H9 (cell line): Measurements from ENCODE around the gene AK8. TPM values are rescaled to one million over a fixed set of nuclear protein-coding genes. Genes with fewer than 3 reads are reported as not detected.

Experiments
- DNase-seq: peaks from one replicate; pipeline ENCODE4 v3.0.0-alpha.2; 2017
- H2AFZ ChIP-seq: one replicate; pipeline ENCODE4 v1.6.1; 2013; ENCODE audit warnings: mild to moderate bottlenecking, low read length, control low read depth, moderate library complexity
- H2AK5ac ChIP-seq: 2 replicates; pipeline ENCODE4 v1.6.1; 2013; ENCODE audit warnings: low read length, control low read depth, mixed read lengths; ENCODE audit not compliant: insufficient read length
- H2BK120ac ChIP-seq: one replicate; pipeline ENCODE4 v1.6.1; 2013; ENCODE audit warnings: low read depth, mild to moderate bottlenecking, low read length, control low read depth, inconsistent platforms; ENCODE audit not compliant: poor library complexity, severe bottlenecking
- H2BK12ac ChIP-seq: 2 replicates; pipeline ENCODE4 v1.6.1; 2013; ENCODE audit warnings: low read length, control low read depth, mixed read lengths, low read depth; ENCODE audit not compliant: insufficient read length
- H2BK15ac ChIP-seq: 2 replicates; pipeline ENCODE4 v1.6.1; 2013; ENCODE audit warnings: low read depth, low read length, control low read depth
- H2BK20ac ChIP-seq: one replicate; pipeline ENCODE4 v1.6.1; 2013; ENCODE audit warnings: low read depth, mild to moderate bottlenecking, low read length, control low read depth, inconsistent platforms; ENCODE audit not compliant: poor library complexity, severe bottlenecking
- H2BK5ac ChIP-seq: 2 replicates; pipeline ENCODE4 v1.6.1; 2013; ENCODE audit warnings: low read length, control low read depth, mixed read lengths; ENCODE audit not compliant: insufficient read length
- H3K14ac ChIP-seq: 2 replicates; pipeline ENCODE4 v1.6.1; 2013; ENCODE audit warnings: low read length, control low read depth; ENCODE audit not compliant: insufficient read depth
- H3K18ac ChIP-seq: 2 replicates; pipeline ENCODE4 v1.6.1; 2013; ENCODE audit warnings: low read depth, mild to moderate bottlenecking, mixed read lengths, low read length, control low read depth; ENCODE audit not compliant: insufficient read length
- H3K23ac ChIP-seq: 2 replicates; pipeline ENCODE4 v1.6.1; 2013; ENCODE audit warnings: low read length, control low read depth, mixed read lengths, low read depth; ENCODE audit not compliant: insufficient read length
- H3K23me2 ChIP-seq: 2 replicates; pipeline ENCODE4 v1.6.1; 2013; ENCODE audit warnings: low read depth, mild to moderate bottlenecking, mixed read lengths, low read length, control low read depth; ENCODE audit not compliant: insufficient read length, poor library complexity, severe bottlenecking
- H3K27ac ChIP-seq: 2 replicates; pipeline ENCODE4 v1.5.1; 2013; ENCODE audit warnings: low read length, control low read depth, mixed read lengths, low read depth; ENCODE audit not compliant: insufficient read length
- H3K27me3 ChIP-seq: 2 replicates; pipeline ENCODE4 v1.6.1; 2013; ENCODE audit warnings: low read length, control low read depth, inconsistent platforms; ENCODE audit not compliant: insufficient read depth
- H3K4ac ChIP-seq: 2 replicates; pipeline ENCODE4 v1.6.1; 2013; ENCODE audit warnings: low read depth, mild to moderate bottlenecking, control low read depth, inconsistent platforms, low read length, moderate library complexity
- H3K4me1 ChIP-seq: 2 replicates; pipeline ENCODE4 v1.6.1; 2013; ENCODE audit warnings: low read length, control low read depth, inconsistent platforms; ENCODE audit not compliant: insufficient read depth
- H3K4me2 ChIP-seq: 2 replicates; pipeline ENCODE4 v1.6.1; 2013; ENCODE audit warnings: low read length, control low read depth, mixed read lengths; ENCODE audit not compliant: insufficient read length, insufficient read depth
- H3K56ac ChIP-seq: 2 replicates; pipeline ENCODE4 v1.6.1; 2013; ENCODE audit warnings: low read depth, mild to moderate bottlenecking, mixed read lengths, low read length, control low read depth; ENCODE audit not compliant: insufficient read length
- H3K79me1 ChIP-seq: 2 replicates; pipeline ENCODE4 v1.6.1; 2013; ENCODE audit warnings: low read depth, mild to moderate bottlenecking, moderate library complexity, low read length, control low read depth, inconsistent platforms; ENCODE audit not compliant: insufficient read depth, poor library complexity, severe bottlenecking
- H3K79me2 ChIP-seq: 2 replicates; pipeline ENCODE4 v1.6.1; 2013; ENCODE audit warnings: low read length, control low read depth, inconsistent platforms; ENCODE audit not compliant: insufficient read depth
- H3K9ac ChIP-seq: 2 replicates; pipeline ENCODE4 v1.6.1; 2013; ENCODE audit warnings: low read length, control low read depth, mixed read lengths; ENCODE audit not compliant: insufficient read length; ENCODE audit errors: extremely low read depth
- H3K9me3 ChIP-seq: one replicate; pipeline ENCODE4 v1.6.1; 2013; ENCODE audit warnings: low read depth, low read length, inconsistent platforms; ENCODE audit not compliant: control insufficient read depth
- H3T11ph ChIP-seq: one replicate; pipeline ENCODE4 v1.6.1; 2013; ENCODE audit warnings: mild to moderate bottlenecking, low read length, control low read depth, inconsistent platforms
- H4K20me1 ChIP-seq: one replicate; pipeline ENCODE4 v1.6.1; 2013; ENCODE audit not compliant: control insufficient read depth, insufficient read length, insufficient read depth
- H4K5ac ChIP-seq: 2 replicates; pipeline ENCODE4 v1.6.1; 2013; ENCODE audit warnings: low read depth, mild to moderate bottlenecking, mixed read lengths, low read length, control low read depth; ENCODE audit not compliant: insufficient read length
- H4K8ac ChIP-seq: replicated peaks from 2 replicates; pipeline ENCODE4 v1.6.1; 2013; ENCODE audit warnings: low read length, control low read depth, mixed read lengths, low read depth; ENCODE audit not compliant: insufficient read length
- H4K91ac ChIP-seq: 2 replicates; pipeline ENCODE4 v1.6.1; 2013; ENCODE audit warnings: low read depth, mild to moderate bottlenecking, moderate library complexity, mixed read lengths, low read length, control low read depth; ENCODE audit not compliant: insufficient read length
- H3K27ac Mint-ChIP-seq, 3 experiments: 2 replicates in 2 of 3; 3 replicates in 1 of 3; pipeline ENCODE4 v1.8.0; 2020 to 2021; ENCODE audit warnings: mixed read lengths in 3 of 3, mild to moderate bottlenecking in 1 of 3, moderate library complexity in 1 of 3
- H3K27me3 Mint-ChIP-seq: 2 replicates; pipeline ENCODE4 v1.8.0; 2021; ENCODE audit warnings: low read depth, mild to moderate bottlenecking, moderate library complexity, mixed read lengths
- H3K36me3 Mint-ChIP-seq, 3 experiments: 2 replicates in 2 of 3; 3 replicates in 1 of 3; pipeline ENCODE4 v1.8.0; 2020 to 2021; ENCODE audit warnings: low read depth in 3 of 3, mixed read lengths in 3 of 3; ENCODE audit not compliant: insufficient read depth in 1 of 3
- H3K4me1 Mint-ChIP-seq, 2 experiments: 2 replicates each; pipeline ENCODE4 v1.8.0; 2020; ENCODE audit warnings: mixed read lengths in 2 of 2
- H3K4me3 Mint-ChIP-seq, 2 experiments: 2 replicates in 1 of 2; 3 replicates in 1 of 2; pipeline ENCODE4 v1.8.0; 2020 to 2021; ENCODE audit warnings: mild to moderate bottlenecking in 2 of 2, mixed read lengths in 2 of 2, moderate library complexity in 1 of 2
- H3K9me3 Mint-ChIP-seq, 2 experiments: 2 replicates in 1 of 2; 3 replicates in 1 of 2; pipeline ENCODE4 v1.8.0; 2020; ENCODE audit warnings: mild to moderate bottlenecking in 2 of 2, mixed read lengths in 2 of 2, moderate library complexity in 1 of 2
- CTCF ChIP-seq: fragments of 200-600 bp; sonication (generic); conservative IDR thresholded peaks from 3 replicates; pipeline ENCODE4 v1.8.0; 2021; ENCODE audit warnings: antibody characterized with exemption, mild to moderate bottlenecking
- WGBS: extraction: QIAGEN DNeasy Blood & Tissue Kit; methylation state at CpG from one replicate; pipeline ENCODE4 v1.1.7; 2013; ENCODE audit warnings: missing lambda C conversion rate, low lambda C conversion rate, mixed read lengths; ENCODE audit not compliant: insufficient read length; ENCODE audit errors: extremely low coverage; 5-methylcytosine and 5-hydroxymethylcytosine counted together
- total RNA-seq: library from RNA; stranded (reverse); gene quantifications from 2 replicates; pipeline ENCODE4 v1.2.1, GENCODE V29; 2021

The AK8 gene
- total RNA-seq, 1 experiment from 2014 or later, result 0.44 TPM

DNA sequence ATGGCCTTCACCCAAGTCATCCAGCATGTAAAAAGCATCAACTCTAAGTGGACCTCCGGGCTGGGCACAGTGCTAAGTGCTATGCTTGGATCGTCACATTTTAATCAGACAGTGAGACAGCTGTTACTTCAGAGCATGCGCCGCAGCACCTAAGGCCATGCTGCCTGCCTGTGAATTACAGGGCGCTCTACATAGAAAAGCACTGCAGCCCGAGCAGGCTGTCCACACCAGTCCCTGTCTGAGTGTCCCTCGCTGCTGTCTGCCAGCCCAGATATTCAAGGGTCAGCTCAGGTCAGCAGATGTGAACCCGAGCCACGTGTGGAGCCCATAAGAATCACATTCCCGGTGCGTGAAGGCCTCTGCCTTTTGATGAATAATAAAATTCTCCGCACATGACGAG lies 37.1 kb downstream of the AK8 start:
- no peak overlapping the region for H2BK120ac ChIP-seq
- H3K23me2 ChIP-seq, result no peaks in the 10 kb centered on the region
- peaks cover 2% of the 10 kb centered on the region; the same call in 1 of the 2 replicates for H3K4me1 ChIP-seq
- Mint-ChIP-seq H3K27me3 (peaks cover 3% of the 10 kb centered on the region), H3K9me3 (no peaks in the 10 kb centered on the region), H3K36me3 (no peaks in the 10 kb centered on the region), H3K4me1 (peaks cover 10 to 21% of the 10 kb centered on the region in 2 experiments), H3K4me3 (no peak overlapping the region), H3K27ac (peak overlapping the region in 1 of 3 experiments; percentile 76; a peak in 1 of 7 replicates)
- H3K27me3 ChIP-seq, result no peaks in the 10 kb centered on the region
- no peak overlapping the region for H3K56ac ChIP-seq
- no peak overlapping the region for H3K27ac ChIP-seq
- no peak overlapping the region for H2BK15ac ChIP-seq
- H2BK20ac ChIP-seq, result no peak overlapping the region
- no peaks in the 10 kb centered on the region for H3K9me3 ChIP-seq
- TF ChIP-seq CTCF, result no peak
- H3K79me1 ChIP-seq, result no peaks in the 10 kb centered on the region
- H3K18ac ChIP-seq, result no peak overlapping the region
- H4K20me1 ChIP-seq, result no peaks in the 10 kb centered on the region
- no CpG with 5 or more reads among the region's 13 CpGs for WGBS
- no peak overlapping the region for H3K4ac ChIP-seq
- no peak overlapping the region for H2AFZ ChIP-seq
- H3T11ph ChIP-seq, result no peak overlapping the region
- DNase-seq, result no peak
- no peak overlapping the region for H4K5ac ChIP-seq
- H2BK5ac ChIP-seq, result no peak overlapping the region
- H2BK12ac ChIP-seq, result no peak overlapping the region
- H3K4me2 ChIP-seq, result no peak overlapping the region
- H2AK5ac ChIP-seq, result no peak overlapping the region
- H4K91ac ChIP-seq, result no peak overlapping the region
- H3K79me2 ChIP-seq, result no peaks in the 10 kb centered on the region
- no peak overlapping the region for H3K23ac ChIP-seq
- no peak overlapping the region for H3K9ac ChIP-seq
- H3K14ac ChIP-seq, result no peak overlapping the region
- H4K8ac ChIP-seq, result no peak overlapping the region
